ENCODE data around the gene VIPR2. TPM values are rescaled to one million over a fixed set of nuclear protein-coding genes. Genes with fewer than 3 reads are reported as not detected.

Gene VIPR2
- total and polyA plus RNA-seq, 2 of the 13 experiments (the other 11 are each of a cell fraction or from before 2014, with no cell fraction given) = not detected

GRCh38 chr7:159015081-159015453 lies 129.6 kb downstream of the VIPR2 start:
- FAIRE-seq (no peak), DNase-seq (ENCODE audit: low spot score) (no peak), ATAC-seq (no peak)
- in situ Hi-C loops (cut with HindIII; ENCODE audit: extremely low pct_ligation_motif_present, low pct_unique_long_range_greater_than_20kb) (no loop called here), intact Hi-C loops (cut with micrococcal nuclease; ENCODE audit: unreplicated experiment) (no loop called here)
- no peak overlapping the region for H3K4me3 ChIP-seq (replicated peaks in 1 of 3; ENCODE audit: insufficient read depth in 1 of 3, low read depth in 2 of 3, low read length in 3 of 3)
- POLR2A ChIA-PET = no interaction called here
- H3K36me3 ChIP-seq (replicated peaks in 1 of 2; ENCODE audit: control insufficient read depth in 1 of 2, insufficient read depth in 2 of 2, low read length in 2 of 2) = no peaks in the 10 kb centered on the region
- CTCF ChIA-PET (ENCODE audit: low intra/inter-chr PET ratio, low total read pairs) = no interaction called here
- no peak overlapping the region for H3K27ac ChIP-seq (ENCODE audit: extremely low read length, insufficient read depth, low read length)
- H2AFZ ChIP-seq (ENCODE audit: low read length) = no peak overlapping the region
- H3K79me2 ChIP-seq (ENCODE audit: insufficient read depth, low read length) = no peaks in the 10 kb centered on the region
- 61% methylated on average over 5 of the region's 6 CpGs for WGBS (ENCODE audit: low lambda C conversion rate)
- no peaks in the 10 kb centered on the region for H3K9me3 ChIP-seq (ENCODE audit: low read length)
- 0 out of 2 replicates have a peak, but pooled peaks cover 8% of the 10 kb centered on the region for H3K4me1 ChIP-seq (ENCODE audit: insufficient read depth, low read length)
- TF ChIP-seq CBX1 (IDR thresholded peaks at IDR 0.05; ENCODE audit: low read depth) = no peak
- no peak for TF ChIP-seq TAF1 (CRISPR knock-in tag; IDR thresholded peaks at IDR 0.05)
- no peak for TF ChIP-seq ASH2L (IDR thresholded peaks at IDR 0.05; ENCODE audit: insufficient read length, low read depth, low read length)
- no peak for TF ChIP-seq MYNN (CRISPR knock-in tag; IDR thresholded peaks at IDR 0.05; ENCODE audit: low read depth)
- no peak for TF ChIP-seq TOE1 (CRISPR knock-in tag; IDR thresholded peaks at IDR 0.05)
- no peak for TF ChIP-seq TCF7L2 (IDR thresholded peaks at IDR 0.05; ENCODE audit: low read depth, low read length)
- no peak for TF ChIP-seq ZSCAN21 (CRISPR knock-in tag; IDR thresholded peaks at IDR 0.05; ENCODE audit: borderline replicate concordance)
- no peak for TF ChIP-seq ESRRA (CRISPR knock-in tag; IDR thresholded peaks at IDR 0.05; ENCODE audit: low read depth)
- no peak for TF ChIP-seq ZNF160 (CRISPR knock-in tag; IDR thresholded peaks at IDR 0.05)
- no peak for TF ChIP-seq ZNF629 (CRISPR knock-in tag; conservative IDR thresholded peaks at IDR 0.05)
- no peak for TF ChIP-seq JUNB (CRISPR knock-in tag; IDR thresholded peaks at IDR 0.05; ENCODE audit: borderline replicate concordance)
- no peak for TF ChIP-seq ZNF737 (CRISPR knock-in tag; IDR thresholded peaks at IDR 0.05; ENCODE audit: borderline replicate concordance)
- TF ChIP-seq ZSCAN9 (CRISPR knock-in tag; IDR thresholded peaks at IDR 0.05; ENCODE audit: borderline replicate concordance) = no peak
- TF ChIP-seq ZNF83 (CRISPR knock-in tag; IDR thresholded peaks at IDR 0.05; ENCODE audit: borderline replicate concordance) = no peak
- no peak overlapping the region for H3K9ac ChIP-seq (ENCODE audit: insufficient read depth, low read depth, low read length)
- H3K27me3 ChIP-seq (ENCODE audit: control insufficient read depth in 1 of 2, insufficient read depth in 2 of 2, low read length in 2 of 2) = peaks cover 5 to 35% of the 10 kb centered on the region in 2 experiments; a peak in 3 of 5 replicates
- no TSS peak for BruUV-seq (replicated peaks)
- H4K20me1 ChIP-seq (ENCODE audit: insufficient read depth, low read length) = no peaks in the 10 kb centered on the region
- H3K4me2 ChIP-seq (ENCODE audit: low read depth, low read length) = no peak overlapping the region
